Suprapubic skin (tissue), 3 donors: ENCODE measurements around the gene HSD17B11.

Source experiments
- CTCF ChIP-seq, 2 donors: fragments of 200-600 bp in 1 of 2; fragments of 450-650 bp in 1 of 2; sonication (generic) in 1 of 2; IDR thresholded peaks; one replicate each; pipeline ENCODE4 v1.5.1; 2016 to 2019; ENCODE audit warnings: antibody characterized with exemption in 2 of 2, mild to moderate bottlenecking in 1 of 2, moderate library complexity in 1 of 2
- POLR2AphosphoS5 ChIP-seq, 3 donors: sonication (generic); formaldehyde crosslinking; IDR thresholded peaks; one replicate each; pipeline ENCODE4 v1.6.1; 2017; ENCODE audit warnings: antibody characterized with exemption in 3 of 3

- no peak for TF ChIP-seq CTCF (IDR thresholded peaks at IDR 0.05)
- no peak for TF ChIP-seq POLR2AphosphoS5 (IDR thresholded peaks at IDR 0.05)
Observed at GRCh38 chr4:87339440-87339839, 51.5 kb downstream of the HSD17B11 start.
